Tibial nerve (tissue), 4 donors: ENCODE data around the gene STRBP. TPM values are rescaled to one million over a fixed set of nuclear protein-coding genes. Genes with fewer than 3 reads are reported as not detected.

Experiments
- DNase-seq, 2 donors: peaks; one replicate each; pipeline ENCODE4 v3.0.0-alpha.2; 2019; ENCODE audit warnings: low spot score in 2 of 2
- H3K27ac ChIP-seq, 4 donors: fragments of 200-600 bp; sonication (generic) in 3 of 4; one replicate each; pipeline ENCODE4 v1.5.1; 2017 to 2019; ENCODE audit warnings: mild to moderate bottlenecking in 1 of 4
- H3K27me3 ChIP-seq, 2 donors: fragments of 200-600 bp; sonication (generic) in 1 of 2; one replicate each; pipeline versions ENCODE4 v1.5.1 to v1.6.0; 2017 to 2019
- H3K36me3 ChIP-seq, 3 donors: fragments of 200-600 bp; sonication (generic); one replicate each; pipeline ENCODE4 v1.5.1; 2018 to 2019
- H3K4me1 ChIP-seq, 4 donors: fragments of 200-600 bp; sonication (generic) in 3 of 4; one replicate each; pipeline ENCODE4 v1.5.1; 2017 to 2019
- H3K4me3 ChIP-seq, 4 donors: fragments of 200-600 bp; sonication (generic) in 3 of 4; one replicate each; pipeline ENCODE4 v1.5.1; 2017 to 2019; ENCODE audit warnings: mild to moderate bottlenecking in 1 of 4, moderate library complexity in 1 of 4
- H3K9me3 ChIP-seq, 4 donors: fragments of 200-600 bp; sonication (generic) in 3 of 4; one replicate each; pipeline ENCODE4 v1.5.1; 2017 to 2019
- CTCF ChIP-seq, 5 experiments: fragments of 200-600 bp in 3 of 5; fragments of 450-650 bp in 2 of 5; sonication (generic) in 3 of 5; IDR thresholded peaks; one replicate each; pipeline ENCODE4 v1.5.1; 2016 to 2019; ENCODE audit warnings: antibody characterized with exemption in 5 of 5, mild to moderate bottlenecking in 3 of 5, moderate library complexity in 2 of 5
- EP300 ChIP-seq, 2 donors: sonication (generic); formaldehyde crosslinking; IDR thresholded peaks; one replicate each; pipeline ENCODE4 v1.6.1; 2017; ENCODE audit warnings: antibody characterized with exemption in 2 of 2, mild to moderate bottlenecking in 1 of 2
- POLR2A ChIP-seq, 2 donors: fragments of 450-650 bp; IDR thresholded peaks; one replicate each; pipeline ENCODE4 v1.6.1; 2017; ENCODE audit warnings: antibody characterized with exemption in 2 of 2, mild to moderate bottlenecking in 2 of 2, moderate library complexity in 2 of 2
- WGBS, 2 donors: methylation state at CpG; one replicate each; pipeline ENCODE4 v1.1.5; 2018; 5-methylcytosine and 5-hydroxymethylcytosine counted together
- total RNA-seq, 4 donors: library from RNA; depleted of rRNA; stranded (reverse); fragments of >200 nt; gene quantifications; one replicate each; pipeline ENCODE4 v1.1.0, GENCODE V29; 2016

The STRBP gene
- total RNA-seq, 4 donors from 2014 or later: 3.5 to 20.4 (median 4.9) TPM

DNA sequence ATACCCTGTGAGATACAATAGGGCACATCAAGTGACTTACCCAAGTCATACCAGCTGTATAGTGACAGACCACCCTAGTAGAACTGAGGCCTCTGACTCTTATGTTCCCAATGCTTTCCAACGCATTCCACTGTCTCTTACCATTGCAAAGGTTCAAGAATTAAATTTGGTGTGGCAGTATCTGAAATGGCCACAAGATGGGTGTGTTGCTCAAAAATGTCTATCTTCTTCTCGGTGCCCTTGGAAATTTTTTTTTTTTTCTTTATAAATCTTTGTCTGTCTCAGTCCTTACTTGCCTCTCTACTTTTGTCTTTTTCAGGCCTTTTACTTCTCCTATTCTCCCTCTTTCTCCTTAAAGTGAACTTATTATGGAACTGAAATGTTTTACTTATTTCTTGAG is 186.6 kb downstream of the STRBP start:
- Histone ChIP-seq H3K27me3 (no peaks in the 10 kb centered on the region), H3K9me3 (no peaks in the 10 kb centered on the region), H3K4me1 (peaks cover 0 to 7% (median 0%) of the 10 kb centered on the region in 4 donors), H3K27ac (no peak overlapping the region), H3K36me3 (peaks cover 0 to 72% (median 0%) of the 10 kb centered on the region in 3 donors), H3K4me3 (no peak overlapping the region)
- DNase-seq: no peak
- TF ChIP-seq EP300 (IDR thresholded peaks at IDR 0.05) (no peak), CTCF (IDR thresholded peaks at IDR 0.05) (peak; percentile 25 to 45 (median 39))
- 19 to 35% methylated on average over 2 of the region's 2 CpGs for WGBS, 2 donors

DNA sequence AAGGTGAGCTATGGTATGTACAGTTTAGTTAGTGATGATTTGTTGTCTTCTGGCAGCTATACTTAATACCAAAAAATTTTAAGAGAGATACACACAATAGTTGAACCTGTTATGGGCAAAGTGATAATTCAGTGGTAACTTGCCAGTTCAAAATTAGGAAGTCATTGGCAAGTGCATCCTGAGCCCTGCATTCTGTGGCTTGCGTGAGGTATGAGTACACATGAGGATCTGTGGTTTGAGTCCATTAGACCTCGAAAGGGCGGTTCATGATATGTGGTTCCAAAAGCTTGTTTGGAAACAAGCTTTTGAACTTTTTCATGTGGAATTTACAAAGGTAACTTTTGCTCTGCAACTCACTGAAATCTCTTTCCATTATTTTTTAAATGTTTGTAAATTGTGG is 187.9 kb downstream of the STRBP start:
- TF ChIP-seq POLR2A (IDR thresholded peaks at IDR 0.05): no peak
- TF ChIP-seq CTCF (IDR thresholded peaks at IDR 0.05): no peak
- no peak for TF ChIP-seq EP300 (IDR thresholded peaks at IDR 0.05)
- 78 to 81% methylated on average over 3 of the region's 3 CpGs for WGBS, 2 donors
- H3K9me3 ChIP-seq: no peaks in the 10 kb centered on the region
- peaks cover 0 to 71% (median 0%) of the 10 kb centered on the region in 3 donors for H3K36me3 ChIP-seq
- no peaks in the 10 kb centered on the region for H3K27me3 ChIP-seq
- H3K4me1 ChIP-seq: peaks cover 0 to 14% (median 0%) of the 10 kb centered on the region in 4 donors
- DNase-seq: no peak
- no peak overlapping the region for H3K4me3 ChIP-seq
- no peak overlapping the region for H3K27ac ChIP-seq

- 70 to 71% methylated on average over 3 of the region's 3 CpGs for WGBS, 2 donors
- peak overlapping the region in 2 of 4 donors; percentile 52 to 66 for H3K27ac ChIP-seq
- DNase-seq: no peak
- no peaks in the 10 kb centered on the region for H3K9me3 ChIP-seq
- H3K36me3 ChIP-seq: peaks cover 0 to 49% (median 0%) of the 10 kb centered on the region in 3 donors
- no peaks in the 10 kb centered on the region for H3K27me3 ChIP-seq
- no peak overlapping the region for H3K4me3 ChIP-seq
- H3K4me1 ChIP-seq: peaks cover 0 to 37% (median 3%) of the 10 kb centered on the region in 4 donors
- TF ChIP-seq EP300 (IDR thresholded peaks at IDR 0.05) (no peak), POLR2A (IDR thresholded peaks at IDR 0.05) (no peak), CTCF (IDR thresholded peaks at IDR 0.05) (no peak)
Measured at GRCh38 chr9:123074628-123075027, 193.8 kb downstream of the STRBP start.

DNA sequence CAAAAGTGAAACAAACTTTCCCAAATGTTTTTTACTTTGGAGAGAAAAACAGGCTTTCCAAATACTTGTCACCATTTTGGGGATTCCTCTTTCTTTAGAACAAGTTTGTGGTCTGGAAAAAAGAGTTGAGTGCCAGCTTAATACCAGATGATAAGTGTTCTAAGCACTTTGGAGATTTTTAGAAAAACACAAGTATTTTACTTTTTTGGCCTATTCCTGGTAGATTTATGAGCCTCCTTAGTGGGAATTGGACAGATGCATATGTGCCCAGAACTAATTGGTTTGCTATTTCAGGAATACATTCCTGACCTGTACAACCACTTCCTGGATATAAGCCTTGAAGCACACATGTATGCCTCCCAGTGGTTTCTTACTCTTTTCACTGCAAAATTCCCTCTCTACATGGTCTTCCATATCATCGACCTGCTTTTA is 194.4 kb downstream of the STRBP start:
- DNase-seq: no peak
- WGBS, 2 donors: 56 to 58% methylated on average over 1 of the region's 1 CpG
- no peaks in the 10 kb centered on the region for H3K9me3 ChIP-seq
- peaks cover 0 to 46% (median 0%) of the 10 kb centered on the region in 3 donors for H3K36me3 ChIP-seq
- H3K4me3 ChIP-seq: peak overlapping the region in 1 of 4 donors; percentile 4
- TF ChIP-seq EP300 (IDR thresholded peaks at IDR 0.05) (no peak), CTCF (IDR thresholded peaks at IDR 0.05) (no peak), POLR2A (IDR thresholded peaks at IDR 0.05) (no peak)
- peak overlapping the region in 3 of 4 donors; percentile 29 to 66 (median 52) for H3K27ac ChIP-seq
- H3K27me3 ChIP-seq: no peaks in the 10 kb centered on the region
- H3K4me1 ChIP-seq: peaks cover 0 to 43% (median 3%) of the 10 kb centered on the region in 4 donors

DNA sequence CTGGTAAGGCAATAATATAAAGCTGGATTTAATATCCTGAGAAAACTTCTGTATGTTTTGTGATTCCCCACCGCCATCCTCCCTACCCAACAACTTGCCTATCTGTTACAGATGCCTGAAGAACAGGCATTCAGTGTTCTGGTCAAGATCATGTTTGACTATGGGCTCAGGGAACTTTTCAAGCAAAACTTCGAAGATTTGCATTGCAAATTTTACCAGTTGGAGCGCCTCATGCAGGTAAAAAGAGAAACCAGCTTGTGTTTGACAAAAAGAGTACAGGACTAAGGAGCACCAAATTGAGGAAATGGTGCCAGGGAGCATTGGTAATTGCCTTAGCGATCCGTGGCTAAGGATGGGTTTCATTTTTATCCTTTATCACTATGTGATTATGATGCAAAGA is 194.9 kb downstream of the STRBP start:
- Histone ChIP-seq H3K4me3 (peak overlapping the region in 1 of 4 donors; percentile 10), H3K27me3 (no peaks in the 10 kb centered on the region), H3K9me3 (no peaks in the 10 kb centered on the region), H3K36me3 (peaks cover 0 to 40% (median 0%) of the 10 kb centered on the region in 3 donors), H3K4me1 (peaks cover 0 to 49% (median 4%) of the 10 kb centered on the region in 4 donors), H3K27ac (peak overlapping the region in 3 of 4 donors; percentile 29 to 66 (median 52))
- TF ChIP-seq EP300 (IDR thresholded peaks at IDR 0.05) (no peak), CTCF (IDR thresholded peaks at IDR 0.05) (no peak), POLR2A (IDR thresholded peaks at IDR 0.05) (no peak)
- WGBS, 2 donors: 70% methylated on average over 5 of the region's 5 CpGs
- no peak for DNase-seq
